ENCODE measurements around the gene FOXO1. TPM values are rescaled to one million over a fixed set of nuclear protein-coding genes. Genes with fewer than 3 reads are reported as not detected.

The FOXO1 gene
- total RNA-seq, 2 experiments from 2014 or later = 29.2 to 42.1 TPM

DNA sequence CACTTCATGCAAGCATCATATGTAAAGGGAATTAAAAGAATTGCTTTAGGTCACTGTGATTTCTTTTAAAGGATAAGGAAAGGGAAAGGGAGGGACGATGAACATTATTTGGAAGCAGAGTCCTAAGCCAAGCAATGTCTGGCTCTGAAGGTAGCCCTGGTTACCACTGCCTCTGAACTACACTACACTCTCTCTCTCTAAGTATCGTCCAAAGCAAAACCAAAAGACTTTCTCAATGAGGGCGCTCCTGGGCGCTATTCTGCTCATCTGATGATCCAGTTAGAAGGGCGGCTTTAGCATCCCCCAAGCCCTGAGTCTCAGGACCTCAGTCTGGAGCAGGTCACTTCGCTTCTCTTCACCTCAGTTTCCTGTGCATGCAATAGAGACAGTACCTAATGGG lies 26.2 kb downstream of the FOXO1 start:
- Histone ChIP-seq H2AFZ (ENCODE audit: low read length) (no peak overlapping the region), H3K36me3 (ENCODE audit: insufficient read depth, low read length) (peaks cover 65% of the 10 kb centered on the region), H3K4me3 (ENCODE audit: low read depth, low read length, poor library complexity, severe bottlenecking) (no peak overlapping the region), H3K9me3 (ENCODE audit: low read length) (peaks cover 3% of the 10 kb centered on the region; the same call in 1 of the 2 replicates), H3K27ac (ENCODE audit: low read depth, low read length, poor library complexity, severe bottlenecking) (no peak overlapping the region), H3K4me2 (ENCODE audit: low read length) (no peak overlapping the region; the same call in 1 of the 2 replicates), H3K4me1 (ENCODE audit: insufficient read depth, low read length, poor library complexity, severe bottlenecking) (peaks cover 80% of the 10 kb centered on the region), H4K20me1 (ENCODE audit: insufficient read depth, low read length) (peaks cover 26% of the 10 kb centered on the region), H3K79me2 (ENCODE audit: insufficient read depth, low read depth, low read length) (peaks cover 100% of the 10 kb centered on the region), H3K9me2 (ENCODE audit: insufficient read depth, low read length) (no peaks in the 10 kb centered on the region)
- intact Hi-C loops (cut with micrococcal nuclease; ENCODE audit: unreplicated experiment) = no loop called here
- BruUV-seq (replicated peaks) = no TSS peak
- TF ChIP-seq, protein P1, sequence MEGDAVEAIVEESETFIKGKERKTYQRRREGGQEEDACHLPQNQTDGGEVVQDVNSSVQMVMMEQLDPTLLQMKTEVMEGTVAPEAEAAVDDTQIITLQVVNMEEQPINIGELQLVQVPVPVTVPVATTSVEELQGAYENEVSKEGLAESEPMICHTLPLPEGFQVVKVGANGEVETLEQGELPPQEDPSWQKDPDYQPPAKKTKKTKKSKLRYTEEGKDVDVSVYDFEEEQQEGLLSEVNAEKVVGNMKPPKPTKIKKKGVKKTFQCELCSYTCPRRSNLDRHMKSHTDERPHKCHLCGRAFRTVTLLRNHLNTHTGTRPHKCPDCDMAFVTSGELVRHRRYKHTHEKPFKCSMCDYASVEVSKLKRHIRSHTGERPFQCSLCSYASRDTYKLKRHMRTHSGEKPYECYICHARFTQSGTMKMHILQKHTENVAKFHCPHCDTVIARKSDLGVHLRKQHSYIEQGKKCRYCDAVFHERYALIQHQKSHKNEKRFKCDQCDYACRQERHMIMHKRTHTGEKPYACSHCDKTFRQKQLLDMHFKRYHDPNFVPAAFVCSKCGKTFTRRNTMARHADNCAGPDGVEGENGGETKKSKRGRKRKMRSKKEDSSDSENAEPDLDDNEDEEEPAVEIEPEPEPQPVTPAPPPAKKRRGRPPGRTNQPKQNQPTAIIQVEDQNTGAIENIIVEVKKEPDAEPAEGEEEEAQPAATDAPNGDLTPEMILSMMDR (conservative IDR thresholded peaks at IDR 0.05; ENCODE audit: low read length) = no peak
- TF ChIP-seq EZH2phosphoT487 (IDR thresholded peaks at IDR 0.05; ENCODE audit: borderline replicate concordance, low read depth, low read length) = no peak
- no peak for DNase-seq (ENCODE audit: low spot score)
- ChIA-PET POLR2A (interaction anchor here (0.6 to 0.8 kb wide), 2 partner anchors 10 to 24 kb away, joined by 3 to 4 read pairs; no protein-coding TSS in a partner anchor), CTCF (ENCODE audit: unreplicated experiment) (no interaction called here)

GRCh38 chr13:40639221-40639681 lies 27.2 kb downstream of the FOXO1 start:
- H3K9me3 ChIP-seq (ENCODE audit: low read length) = peaks cover 3% of the 10 kb centered on the region; the same call in 1 of the 2 replicates
- ChIA-PET CTCF (ENCODE audit: unreplicated experiment) (no interaction called here), POLR2A (interaction anchor here (0.7 kb wide), 1 partner anchor 254 kb away, joined by 3 read pairs; no protein-coding TSS in a partner anchor)
- H3K9me2 ChIP-seq (ENCODE audit: insufficient read depth, low read length) = no peaks in the 10 kb centered on the region
- peaks cover 59% of the 10 kb centered on the region for H3K36me3 ChIP-seq (ENCODE audit: insufficient read depth, low read length)
- H3K4me3 ChIP-seq (ENCODE audit: low read depth, low read length, poor library complexity, severe bottlenecking) = no peak overlapping the region
- no peak overlapping the region for H3K4me2 ChIP-seq (ENCODE audit: low read length)
- H3K4me1 ChIP-seq (ENCODE audit: insufficient read depth, low read length, poor library complexity, severe bottlenecking) = peaks cover 75% of the 10 kb centered on the region
- no peak for DNase-seq (ENCODE audit: low spot score)
- H2AFZ ChIP-seq (ENCODE audit: low read length) = no peak overlapping the region
- H3K27ac ChIP-seq (ENCODE audit: low read depth, low read length, poor library complexity, severe bottlenecking) = no peak overlapping the region
- peaks cover 19% of the 10 kb centered on the region for H4K20me1 ChIP-seq (ENCODE audit: insufficient read depth, low read length)
- peaks cover 100% of the 10 kb centered on the region for H3K79me2 ChIP-seq (ENCODE audit: insufficient read depth, low read depth, low read length)
- intact Hi-C loops (cut with micrococcal nuclease; ENCODE audit: unreplicated experiment) = no loop called here
- BruUV-seq (replicated peaks) = no TSS peak
- TF ChIP-seq, protein P1 (conservative IDR thresholded peaks at IDR 0.05; ENCODE audit: low read length) = no peak
- no peak for TF ChIP-seq EZH2phosphoT487 (IDR thresholded peaks at IDR 0.05; ENCODE audit: borderline replicate concordance, low read depth, low read length)

GRCh38 chr13:40637643-40638042 lies 28.8 kb downstream of the FOXO1 start:
- Histone ChIP-seq H3K36me3 (ENCODE audit: insufficient read depth, low read length) (peaks cover 57% of the 10 kb centered on the region), H3K27ac (ENCODE audit: low read depth, low read length, poor library complexity, severe bottlenecking) (no peak overlapping the region), H3K4me2 (ENCODE audit: low read length) (peak overlapping the region; percentile 39; the same call in 1 of the 2 replicates), H3K9me2 (ENCODE audit: insufficient read depth, low read length) (no peaks in the 10 kb centered on the region), H3K79me2 (ENCODE audit: insufficient read depth, low read depth, low read length) (peaks cover 100% of the 10 kb centered on the region), H2AFZ (ENCODE audit: low read length) (no peak overlapping the region), H4K20me1 (ENCODE audit: insufficient read depth, low read length) (peaks cover 16% of the 10 kb centered on the region), H3K9me3 (ENCODE audit: low read length) (peaks cover 3% of the 10 kb centered on the region; the same call in 1 of the 2 replicates), H3K4me3 (ENCODE audit: low read depth, low read length, poor library complexity, severe bottlenecking) (no peak overlapping the region), H3K4me1 (ENCODE audit: insufficient read depth, low read length, poor library complexity, severe bottlenecking) (peaks cover 59% of the 10 kb centered on the region)
- no peak for DNase-seq (ENCODE audit: low spot score)
- BruUV-seq (replicated peaks) = no TSS peak
- intact Hi-C loops (cut with micrococcal nuclease; ENCODE audit: unreplicated experiment) = no loop called here
- TF ChIP-seq, protein P1 (conservative IDR thresholded peaks at IDR 0.05; ENCODE audit: low read length) = no peak
- TF ChIP-seq EZH2phosphoT487 (IDR thresholded peaks at IDR 0.05; ENCODE audit: borderline replicate concordance, low read depth, low read length) = no peak
- ChIA-PET POLR2A (interaction anchor here (0.8 to 2.1 kb wide), 4 partner anchors 10 to 207 kb away, joined by 3 to 23 read pairs (median 5); no protein-coding TSS in a partner anchor), CTCF (ENCODE audit: unreplicated experiment) (interaction anchor here (0.5 to 0.6 kb wide), 2 partner anchors 151 to 456 kb away, joined by 3 read pairs; no protein-coding TSS in a partner anchor)
